Uterus (tissue), 2 donors: Measurements from ENCODE around the gene HUNK.

Source experiments
- POLR2A ChIP-seq, 2 donors: fragments of 450-650 bp; IDR thresholded peaks; one replicate each; pipeline ENCODE4 v1.6.1; 2016; ENCODE audit warnings: antibody characterized with exemption in 2 of 2, mild to moderate bottlenecking in 1 of 2, moderate library complexity in 1 of 2
- TF ChIP-seq, protein P1 (sequence below), 4 experiments: fragments of 200-600 bp in 2 of 4; fragments of 450-650 bp in 2 of 4; sonication (generic) in 2 of 4; IDR thresholded peaks; one replicate each; pipeline ENCODE4 v1.5.1; 2016 to 2019; ENCODE audit warnings: antibody characterized with exemption in 4 of 4, mild to moderate bottlenecking in 2 of 4, moderate library complexity in 1 of 4

GRCh38 chr21:31889460-31889859 is 16.6 kb downstream of the HUNK start:
- TF ChIP-seq, protein P1, sequence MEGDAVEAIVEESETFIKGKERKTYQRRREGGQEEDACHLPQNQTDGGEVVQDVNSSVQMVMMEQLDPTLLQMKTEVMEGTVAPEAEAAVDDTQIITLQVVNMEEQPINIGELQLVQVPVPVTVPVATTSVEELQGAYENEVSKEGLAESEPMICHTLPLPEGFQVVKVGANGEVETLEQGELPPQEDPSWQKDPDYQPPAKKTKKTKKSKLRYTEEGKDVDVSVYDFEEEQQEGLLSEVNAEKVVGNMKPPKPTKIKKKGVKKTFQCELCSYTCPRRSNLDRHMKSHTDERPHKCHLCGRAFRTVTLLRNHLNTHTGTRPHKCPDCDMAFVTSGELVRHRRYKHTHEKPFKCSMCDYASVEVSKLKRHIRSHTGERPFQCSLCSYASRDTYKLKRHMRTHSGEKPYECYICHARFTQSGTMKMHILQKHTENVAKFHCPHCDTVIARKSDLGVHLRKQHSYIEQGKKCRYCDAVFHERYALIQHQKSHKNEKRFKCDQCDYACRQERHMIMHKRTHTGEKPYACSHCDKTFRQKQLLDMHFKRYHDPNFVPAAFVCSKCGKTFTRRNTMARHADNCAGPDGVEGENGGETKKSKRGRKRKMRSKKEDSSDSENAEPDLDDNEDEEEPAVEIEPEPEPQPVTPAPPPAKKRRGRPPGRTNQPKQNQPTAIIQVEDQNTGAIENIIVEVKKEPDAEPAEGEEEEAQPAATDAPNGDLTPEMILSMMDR (IDR thresholded peaks at IDR 0.05), result no peak
- no peak for TF ChIP-seq POLR2A (IDR thresholded peaks at IDR 0.05)
